RWPE1 (cell line): ENCODE results near the gene BIRC7.

Source experiments
- CTCF ChIA-PET: fragments of 350-600 bp; sonication (Branson Sonifier 250); formaldehyde crosslinking; extraction: SDS; loops from one replicate; lab custom pipeline; 2021; lab: Yijun Ruan, JAX
- POLR2A ChIA-PET: fragments of 400-600 bp; formaldehyde crosslinking; extraction: SDS; loops from one replicate; lab custom pipeline; 2020; ENCODE audit warnings: antibody characterized with exemption; ENCODE audit not compliant: low non-redundant PET; lab: Yijun Ruan, JAX
- DNase-seq: peaks from one replicate; pipeline ENCODE4 v3.0.0; 2012; ENCODE audit warnings: low spot score
- H3K27ac ChIP-seq: fragments of 450-650 bp; 2 replicates; pipeline ENCODE4 v1.5.1; 2017
- TF ChIP-seq, protein P1 (sequence below): fragments of 450-650 bp; conservative IDR thresholded peaks from 2 replicates; pipeline ENCODE4 v1.5.1; 2017; ENCODE audit warnings: low read depth, mild to moderate bottlenecking

Gene BIRC7

DNA sequence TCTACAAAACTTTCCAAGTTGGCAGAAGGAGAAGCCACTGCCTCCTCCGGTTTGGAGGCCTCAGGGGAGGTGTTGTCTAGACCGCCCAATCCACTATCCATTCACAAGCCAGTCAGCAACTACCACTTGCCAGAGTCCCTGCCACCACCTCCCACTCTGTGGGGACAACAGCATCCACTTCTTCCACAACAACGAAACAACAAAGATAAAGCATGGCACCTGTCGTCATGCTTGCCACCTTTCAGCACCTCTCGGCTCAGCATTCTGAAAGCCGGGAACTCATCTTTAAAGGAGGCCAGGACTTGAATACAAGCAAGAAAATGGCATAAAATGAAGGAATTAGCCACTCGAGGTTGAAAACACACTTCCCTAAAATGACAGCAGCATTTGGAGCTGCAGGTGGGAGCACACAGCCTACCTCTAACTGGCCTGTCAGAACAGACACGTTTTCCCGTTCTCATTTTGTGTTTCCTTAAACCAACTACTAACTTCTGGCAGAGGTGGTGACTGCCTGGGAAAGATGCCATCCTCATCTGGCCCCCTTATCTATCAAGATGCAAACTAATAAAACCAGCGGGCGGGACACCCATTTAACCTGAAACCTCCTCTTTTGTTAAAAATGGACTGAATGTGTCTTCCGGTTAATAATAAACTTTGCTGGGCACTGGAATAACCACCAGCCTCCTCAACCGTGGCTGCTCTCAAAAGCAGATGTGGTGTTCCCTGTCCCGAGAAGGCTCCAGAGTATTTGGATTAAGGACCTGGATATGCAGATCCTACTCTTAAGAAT is 41.5 kb upstream of the BIRC7 start:
- CTCF ChIA-PET, result interaction anchor here (0.6 to 2.1 kb wide), 4 partner anchors 11 to 219 kb away, joined by 3 to 13 read pairs (median 4); no protein-coding TSS in a partner anchor
- no peak for DNase-seq
- POLR2A ChIA-PET, result interaction anchor here (0.5 kb wide), 1 partner anchor 26 kb away, joined by 4 read pairs; no protein-coding TSS in a partner anchor
- no peak overlapping the region for H3K27ac ChIP-seq
- TF ChIP-seq, protein P1, sequence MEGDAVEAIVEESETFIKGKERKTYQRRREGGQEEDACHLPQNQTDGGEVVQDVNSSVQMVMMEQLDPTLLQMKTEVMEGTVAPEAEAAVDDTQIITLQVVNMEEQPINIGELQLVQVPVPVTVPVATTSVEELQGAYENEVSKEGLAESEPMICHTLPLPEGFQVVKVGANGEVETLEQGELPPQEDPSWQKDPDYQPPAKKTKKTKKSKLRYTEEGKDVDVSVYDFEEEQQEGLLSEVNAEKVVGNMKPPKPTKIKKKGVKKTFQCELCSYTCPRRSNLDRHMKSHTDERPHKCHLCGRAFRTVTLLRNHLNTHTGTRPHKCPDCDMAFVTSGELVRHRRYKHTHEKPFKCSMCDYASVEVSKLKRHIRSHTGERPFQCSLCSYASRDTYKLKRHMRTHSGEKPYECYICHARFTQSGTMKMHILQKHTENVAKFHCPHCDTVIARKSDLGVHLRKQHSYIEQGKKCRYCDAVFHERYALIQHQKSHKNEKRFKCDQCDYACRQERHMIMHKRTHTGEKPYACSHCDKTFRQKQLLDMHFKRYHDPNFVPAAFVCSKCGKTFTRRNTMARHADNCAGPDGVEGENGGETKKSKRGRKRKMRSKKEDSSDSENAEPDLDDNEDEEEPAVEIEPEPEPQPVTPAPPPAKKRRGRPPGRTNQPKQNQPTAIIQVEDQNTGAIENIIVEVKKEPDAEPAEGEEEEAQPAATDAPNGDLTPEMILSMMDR, result no peak

GRCh38 chr20:63194797-63195173 is 40.9 kb upstream of the BIRC7 start:
- TF ChIP-seq, protein P1, result no peak
- no peak for DNase-seq
- CTCF ChIA-PET, result interaction anchor here (1.1 kb wide), 1 partner anchor 220 kb away, joined by 5 read pairs; no protein-coding TSS in a partner anchor
- no peak overlapping the region for H3K27ac ChIP-seq
- POLR2A ChIA-PET, result interaction anchor here (0.5 kb wide), 1 partner anchor 26 kb away, joined by 4 read pairs; no protein-coding TSS in a partner anchor

GRCh38 chr20:63196768-63197470 is 38.8 kb upstream of the BIRC7 start:
- POLR2A ChIA-PET, result no interaction called here

DNA sequence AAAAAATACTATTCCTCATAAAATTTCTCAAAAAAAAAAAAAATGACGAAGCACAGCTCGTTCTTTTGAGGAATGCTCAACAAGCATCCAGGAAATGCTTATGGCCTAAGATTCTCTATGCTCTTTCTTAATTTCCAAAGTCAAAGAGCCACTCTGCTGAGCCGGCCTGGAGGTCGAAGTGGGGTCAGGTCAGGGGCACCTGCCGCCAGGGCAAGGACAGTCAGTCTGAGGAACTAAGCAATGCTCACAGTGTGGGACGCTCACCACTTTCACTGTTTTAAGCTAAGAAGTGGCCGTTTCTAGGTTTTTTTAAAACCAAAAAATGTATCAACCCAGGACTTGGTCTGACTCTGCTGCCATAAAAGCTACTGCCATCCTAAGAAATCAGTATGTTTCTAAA is 37.1 kb upstream of the BIRC7 start:
- no peak for DNase-seq
- ChIA-PET POLR2A (no interaction called here), CTCF (interaction anchor here (0.6 to 2.3 kb wide), 6 partner anchors 12 to 852 kb away, joined by 3 to 9 read pairs (median 5); partner anchors contain the start of gene STMN3)
- TF ChIP-seq, protein P1, result no peak
- no peak overlapping the region for H3K27ac ChIP-seq

More at GRCh38 chr20:63196768-63197470, 38.8 kb upstream of the BIRC7 start:
- no peak for DNase-seq
- CTCF ChIA-PET, result interaction anchor here (0.9 to 1.7 kb wide), 8 partner anchors 9 to 113 kb away, joined by 3 to 12 read pairs (median 4); partner anchors contain the start of gene YTHDF1
- TF ChIP-seq, protein P1, result no peak
- peak overlapping the region; percentile 47 for H3K27ac ChIP-seq

DNA sequence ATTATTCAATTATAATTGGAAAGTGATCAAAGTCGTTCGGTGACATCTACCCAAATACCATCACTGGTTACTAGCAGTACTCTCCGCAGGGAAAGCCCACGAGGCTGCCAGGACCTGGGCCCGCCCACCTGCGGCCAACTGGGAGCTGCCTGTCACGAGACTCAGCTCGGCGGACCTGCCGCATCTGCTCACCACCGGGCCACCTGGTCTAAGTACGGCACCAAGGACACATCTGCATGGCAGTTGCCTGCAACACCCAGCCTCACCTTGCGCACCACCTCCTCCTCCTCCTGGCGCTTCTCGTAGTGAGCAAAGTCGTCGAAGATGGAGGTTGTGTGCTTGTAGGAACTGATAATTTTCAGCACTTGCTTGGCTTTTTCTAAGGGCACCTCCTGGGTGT is 33.7 kb upstream of the BIRC7 start:
- DNase-seq, result no peak
- H3K27ac ChIP-seq, result no peak overlapping the region
- ChIA-PET POLR2A (no interaction called here), CTCF (interaction anchor here (0.6 to 1.4 kb wide), 7 partner anchors 9 to 590 kb away, joined by 3 to 7 read pairs (median 3); no protein-coding TSS in a partner anchor)
- TF ChIP-seq, protein P1, result no peak
